ENCODE data around the gene TSPAN4.

DNA sequence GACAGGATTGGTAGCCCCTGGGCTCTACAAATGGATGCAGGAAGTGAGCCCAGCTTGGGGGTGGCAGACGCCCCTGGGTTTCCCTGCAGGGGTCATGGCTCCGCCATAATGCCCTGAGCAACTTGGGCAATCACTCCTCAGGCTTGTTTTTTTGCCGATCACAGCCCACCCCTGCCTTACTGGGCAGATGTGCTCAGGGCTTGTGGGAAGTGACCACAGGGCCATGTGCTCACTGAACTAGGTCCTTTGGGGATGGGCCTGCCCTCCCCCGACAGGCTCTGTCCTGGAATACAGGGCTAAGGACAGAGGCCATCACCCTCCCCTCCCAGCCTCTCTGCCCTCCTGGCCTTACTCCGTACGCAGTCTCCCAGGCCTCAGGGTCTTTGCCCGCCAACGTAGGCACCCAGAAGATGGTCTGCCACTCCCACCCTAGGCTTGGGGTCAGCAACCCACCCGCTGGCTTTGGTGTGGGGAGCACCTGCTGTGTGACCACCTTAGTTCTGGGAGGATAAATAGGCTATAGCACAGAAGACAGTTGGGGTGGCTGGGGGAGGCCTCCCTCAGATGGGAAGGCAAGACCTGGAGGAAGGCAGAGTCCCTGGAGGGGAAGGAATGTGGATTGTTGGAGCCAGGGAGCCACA lies 29.1 kb upstream of the TSPAN4 start:
- TF ChIP-seq EP300 (IDR thresholded peaks at IDR 0.05) (no peak), POLR2AphosphoS5 (IDR thresholded peaks at IDR 0.05) (no peak), POLR2A (IDR thresholded peaks at IDR 0.05; ENCODE audit: low read depth) (no peak)
- TF ChIP-seq, protein P1, sequence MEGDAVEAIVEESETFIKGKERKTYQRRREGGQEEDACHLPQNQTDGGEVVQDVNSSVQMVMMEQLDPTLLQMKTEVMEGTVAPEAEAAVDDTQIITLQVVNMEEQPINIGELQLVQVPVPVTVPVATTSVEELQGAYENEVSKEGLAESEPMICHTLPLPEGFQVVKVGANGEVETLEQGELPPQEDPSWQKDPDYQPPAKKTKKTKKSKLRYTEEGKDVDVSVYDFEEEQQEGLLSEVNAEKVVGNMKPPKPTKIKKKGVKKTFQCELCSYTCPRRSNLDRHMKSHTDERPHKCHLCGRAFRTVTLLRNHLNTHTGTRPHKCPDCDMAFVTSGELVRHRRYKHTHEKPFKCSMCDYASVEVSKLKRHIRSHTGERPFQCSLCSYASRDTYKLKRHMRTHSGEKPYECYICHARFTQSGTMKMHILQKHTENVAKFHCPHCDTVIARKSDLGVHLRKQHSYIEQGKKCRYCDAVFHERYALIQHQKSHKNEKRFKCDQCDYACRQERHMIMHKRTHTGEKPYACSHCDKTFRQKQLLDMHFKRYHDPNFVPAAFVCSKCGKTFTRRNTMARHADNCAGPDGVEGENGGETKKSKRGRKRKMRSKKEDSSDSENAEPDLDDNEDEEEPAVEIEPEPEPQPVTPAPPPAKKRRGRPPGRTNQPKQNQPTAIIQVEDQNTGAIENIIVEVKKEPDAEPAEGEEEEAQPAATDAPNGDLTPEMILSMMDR (IDR thresholded peaks at IDR 0.05): no peak

Measured in esophagus muscularis mucosa (tissue), 4 donors.